HG03045 (cell line): ENCODE measurements around the gene ATP5F1D.

ENCODE experiments used
- ATAC-seq: cut with Tn5 transposase; IDR thresholded peaks from one replicate; pipeline ENCODE4 v1.9.1; 2021; ENCODE audit warnings: mild to moderate bottlenecking, moderate library complexity; ENCODE audit not compliant: unreplicated experiment

The ATP5F1D gene

DNA sequence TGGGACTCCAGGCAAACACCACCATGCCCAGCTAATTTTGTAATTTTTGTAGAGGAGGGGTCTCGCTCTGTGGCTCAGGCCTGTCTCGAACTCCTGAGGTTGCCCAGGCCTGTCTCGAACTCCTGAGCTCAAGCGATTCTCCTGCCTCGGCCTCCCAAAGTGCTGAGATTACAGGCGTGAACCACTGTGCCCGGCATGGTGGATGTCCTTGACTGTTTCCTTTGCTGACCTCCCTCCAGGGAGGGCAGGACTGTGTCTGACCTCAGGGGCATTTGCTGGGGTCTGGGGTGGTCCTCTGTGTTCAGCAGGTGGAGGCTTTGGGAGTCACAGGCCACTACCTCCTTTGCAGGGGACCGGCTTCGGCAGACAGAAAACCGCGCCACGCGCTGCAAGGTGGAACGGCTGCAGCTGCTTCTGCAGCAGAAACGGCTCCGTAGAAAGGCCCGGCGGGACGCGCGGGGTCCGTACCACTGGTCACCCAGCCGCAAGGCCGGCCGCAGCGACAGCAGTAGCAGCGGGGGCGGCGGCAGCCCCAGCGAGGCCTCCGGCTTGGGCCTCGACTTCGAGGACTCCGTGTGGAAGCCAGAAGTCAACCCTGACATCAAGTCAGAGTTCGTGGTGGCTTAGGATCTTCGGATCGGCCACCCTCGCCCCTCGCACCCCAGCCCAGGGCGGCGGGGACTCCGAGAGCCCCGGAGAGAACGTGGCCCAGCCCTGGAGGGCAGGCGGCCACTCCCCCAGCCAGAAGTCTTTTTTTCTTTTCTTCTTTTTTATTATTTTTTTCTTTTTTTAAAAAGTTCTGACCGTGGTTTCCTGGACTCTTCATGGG lies 15.3 kb downstream of the ATP5F1D start:
- ATAC-seq = no peak

DNA sequence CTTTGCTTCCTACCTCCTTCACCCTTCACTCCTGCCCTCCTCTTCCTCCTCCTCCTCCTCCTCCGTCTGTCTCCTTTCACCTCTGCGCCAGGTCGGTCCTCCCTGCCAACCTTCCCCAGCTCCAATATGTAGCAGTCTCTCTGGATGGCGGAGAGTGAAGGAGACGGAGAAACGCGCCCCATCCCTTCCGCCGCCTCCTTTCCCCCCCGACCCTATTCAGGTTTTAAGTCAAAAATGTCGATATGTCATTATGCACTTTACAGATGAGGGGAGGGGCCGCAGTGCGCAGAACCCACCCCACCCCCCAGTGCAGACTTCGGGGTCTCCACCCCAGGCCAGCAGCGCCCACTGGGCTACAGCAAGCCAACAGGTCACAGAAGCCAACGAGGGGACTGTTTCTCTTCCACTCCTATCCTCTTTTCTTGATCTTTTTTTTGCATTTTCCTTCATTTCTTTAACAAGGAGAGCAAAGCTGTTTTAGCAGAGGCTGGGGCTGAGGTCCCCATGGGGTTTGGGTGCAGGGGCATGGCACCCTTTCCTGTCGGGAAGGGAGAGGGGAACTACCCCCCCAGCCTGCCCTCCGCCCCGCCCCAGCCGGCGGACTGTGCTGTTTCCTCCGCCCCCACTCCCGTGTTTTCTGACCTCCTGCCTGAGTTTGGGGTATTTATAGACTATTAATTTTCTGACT lies 16.1 kb downstream of the ATP5F1D start:
- no peak for ATAC-seq

DNA sequence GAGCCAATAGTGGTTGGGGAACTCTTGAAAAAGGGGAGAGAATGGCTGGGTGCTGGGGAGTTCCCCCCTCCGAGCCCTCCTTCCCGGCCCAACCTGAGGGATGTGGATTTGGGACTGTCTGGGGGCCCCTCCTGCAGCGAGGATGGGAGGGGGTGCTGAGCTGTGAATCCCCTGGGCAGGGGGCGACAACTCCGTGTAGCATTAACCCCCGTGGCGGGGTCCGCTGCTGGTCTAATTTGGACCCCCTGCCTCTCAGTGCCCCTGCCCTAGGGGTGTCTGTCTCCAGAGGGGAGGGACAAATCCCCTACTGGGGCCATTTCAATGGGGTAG lies 16.6 kb downstream of the ATP5F1D start:
- ATAC-seq = no peak

DNA sequence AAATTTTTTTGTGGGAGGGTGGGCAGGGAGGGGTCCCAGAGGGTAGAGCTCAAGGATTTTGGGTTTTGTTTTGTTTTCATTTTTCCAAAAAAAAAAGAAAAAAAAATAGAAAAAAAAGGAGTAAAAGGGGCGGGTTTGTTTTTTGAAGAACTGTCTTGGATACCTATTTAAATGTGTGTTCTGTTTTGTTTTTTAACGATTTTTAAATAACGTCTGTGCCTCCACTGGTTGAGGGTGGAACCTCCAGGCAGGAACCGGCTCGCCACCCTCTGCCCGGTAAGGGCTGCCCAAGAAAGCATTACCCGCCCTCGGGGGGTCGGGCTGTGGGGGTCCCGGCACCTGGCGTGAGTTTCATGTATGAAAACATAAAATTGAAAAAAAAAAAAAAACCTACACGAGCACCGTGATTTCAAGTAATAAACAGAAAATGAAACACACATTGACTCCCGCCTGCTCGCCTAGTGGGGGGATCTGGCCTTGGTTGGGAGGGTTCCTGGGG lies 17.2 kb downstream of the ATP5F1D start:
- no peak for ATAC-seq

DNA sequence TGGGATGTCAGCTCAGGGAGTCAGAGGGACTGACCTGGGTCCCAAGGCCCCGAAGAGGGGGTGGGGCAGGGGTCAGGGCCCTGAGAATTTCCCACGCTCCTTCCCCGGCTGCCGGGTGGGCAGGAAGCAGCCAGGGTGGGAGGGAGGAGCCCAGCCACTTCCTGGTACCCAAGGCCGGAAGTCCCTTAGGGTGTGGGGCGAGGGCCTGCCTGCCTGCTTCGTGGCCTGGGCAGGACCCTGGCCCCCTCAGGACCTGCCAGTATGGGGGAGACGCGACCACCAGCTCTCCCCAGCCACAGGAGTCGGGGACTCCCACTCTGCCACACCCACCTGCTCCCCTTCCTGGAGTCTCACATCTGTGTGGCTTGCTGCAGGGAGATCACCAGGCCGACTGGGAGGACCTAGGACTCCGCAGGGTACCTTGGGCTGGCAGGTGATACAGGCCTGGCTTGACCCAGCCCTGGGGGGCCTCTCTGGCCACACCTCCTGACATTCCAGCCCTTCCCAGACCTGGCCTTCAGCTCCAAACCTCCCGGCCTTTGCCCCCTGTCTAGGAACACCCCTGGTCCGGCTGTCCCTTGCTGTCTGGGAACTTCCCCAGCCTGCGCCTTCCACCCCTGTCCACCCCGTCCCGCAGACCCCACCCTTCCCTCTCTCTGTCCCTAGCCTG lies 17.8 kb downstream of the ATP5F1D start:
- ATAC-seq = peak; percentile 25

DNA sequence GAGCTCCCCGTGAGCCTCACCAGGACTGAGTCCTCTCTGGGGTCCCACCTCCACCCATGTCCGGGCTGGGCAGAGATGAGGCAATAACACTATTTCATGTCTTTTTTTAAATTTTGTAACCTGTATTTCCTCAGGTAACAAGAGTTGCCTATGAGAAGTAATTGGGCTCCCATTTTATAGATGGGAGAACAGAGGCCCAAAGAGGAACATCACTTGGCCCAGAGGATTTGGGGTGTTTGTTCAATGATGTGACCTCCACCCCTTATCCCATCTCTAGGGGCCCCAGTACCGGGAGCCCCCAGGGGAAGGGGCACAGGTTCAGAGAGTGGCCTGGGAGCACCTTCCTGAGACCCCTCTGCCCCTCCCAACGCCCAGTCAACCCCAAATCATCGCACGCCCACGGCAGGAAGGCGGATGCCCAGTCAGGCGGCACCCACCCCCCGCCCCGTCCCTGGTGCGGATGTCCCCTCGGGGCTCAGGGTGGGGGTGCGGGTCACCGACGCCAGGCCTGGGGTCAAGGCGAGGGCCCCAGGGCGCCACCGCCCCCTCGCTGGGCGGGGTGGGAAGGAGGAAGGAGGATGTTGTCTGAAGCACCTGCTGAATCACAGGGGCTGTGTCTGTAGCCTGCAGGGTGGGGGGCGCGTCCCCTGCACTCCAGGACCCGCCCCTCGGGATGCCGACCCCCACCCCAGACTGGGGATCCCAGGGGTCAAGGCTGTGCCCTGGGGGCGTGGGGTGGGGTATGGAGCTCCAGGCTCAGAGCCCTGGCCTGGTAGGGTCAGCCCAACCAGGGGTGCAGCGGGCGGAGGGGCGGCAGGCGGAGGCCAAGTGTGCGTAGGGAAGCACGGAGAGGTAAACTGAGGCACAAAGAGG lies 18.6 kb downstream of the ATP5F1D start:
- ATAC-seq = peak; percentile 3

DNA sequence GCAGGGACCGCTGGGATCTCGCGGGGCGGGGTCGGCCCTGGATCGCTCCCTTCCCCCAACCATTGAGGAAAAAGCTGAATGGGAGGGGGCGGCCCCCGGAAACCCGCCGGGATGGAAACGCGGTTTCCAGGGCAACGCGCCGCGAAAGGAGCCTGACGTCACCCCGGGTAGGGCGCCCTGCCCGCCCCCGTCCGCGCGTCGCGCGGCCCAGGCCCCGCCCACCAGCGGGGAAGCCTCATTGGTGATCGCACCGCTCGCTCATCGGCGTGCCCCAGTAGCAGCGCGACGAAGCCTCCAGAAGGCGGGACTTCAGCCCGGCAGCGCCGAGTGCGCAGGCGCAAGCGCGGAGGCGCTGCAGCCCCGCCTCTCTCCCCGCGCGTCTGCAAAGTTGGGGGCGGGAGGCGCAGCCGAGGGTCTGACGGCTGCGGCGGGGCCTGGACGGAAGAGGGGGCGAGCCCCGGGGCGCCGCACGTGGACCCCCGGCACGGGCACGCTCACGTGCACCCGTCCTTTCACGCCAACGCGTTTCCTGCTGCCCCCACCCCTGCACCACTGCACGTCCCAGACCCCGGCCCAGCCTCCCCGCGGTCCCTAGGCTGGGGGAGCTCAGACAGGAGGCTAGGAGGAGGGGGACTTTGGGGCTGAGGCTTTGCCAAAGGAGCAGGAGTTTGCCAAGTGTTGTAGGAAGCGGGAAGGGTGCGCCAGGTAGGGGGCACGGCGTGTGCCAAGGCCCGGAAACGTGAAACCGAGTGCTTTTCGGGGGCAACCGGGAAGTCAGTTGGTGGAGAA lies 19.4 kb downstream of the ATP5F1D start:
- ATAC-seq = peak; percentile 65

DNA sequence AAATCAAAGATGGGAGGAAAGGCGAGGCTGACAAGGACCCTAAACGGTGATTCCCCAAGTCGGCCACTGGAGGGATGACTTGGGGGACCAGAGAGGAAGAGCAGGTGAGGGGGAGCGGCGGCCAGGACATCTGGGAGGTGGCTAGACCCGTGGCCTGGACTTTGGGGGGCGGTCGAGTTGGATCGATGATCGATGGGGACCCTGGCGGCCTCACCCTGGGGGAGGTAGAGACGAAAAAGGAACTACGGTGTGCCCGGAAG lies 19.9 kb downstream of the ATP5F1D start:
- no peak for ATAC-seq

DNA sequence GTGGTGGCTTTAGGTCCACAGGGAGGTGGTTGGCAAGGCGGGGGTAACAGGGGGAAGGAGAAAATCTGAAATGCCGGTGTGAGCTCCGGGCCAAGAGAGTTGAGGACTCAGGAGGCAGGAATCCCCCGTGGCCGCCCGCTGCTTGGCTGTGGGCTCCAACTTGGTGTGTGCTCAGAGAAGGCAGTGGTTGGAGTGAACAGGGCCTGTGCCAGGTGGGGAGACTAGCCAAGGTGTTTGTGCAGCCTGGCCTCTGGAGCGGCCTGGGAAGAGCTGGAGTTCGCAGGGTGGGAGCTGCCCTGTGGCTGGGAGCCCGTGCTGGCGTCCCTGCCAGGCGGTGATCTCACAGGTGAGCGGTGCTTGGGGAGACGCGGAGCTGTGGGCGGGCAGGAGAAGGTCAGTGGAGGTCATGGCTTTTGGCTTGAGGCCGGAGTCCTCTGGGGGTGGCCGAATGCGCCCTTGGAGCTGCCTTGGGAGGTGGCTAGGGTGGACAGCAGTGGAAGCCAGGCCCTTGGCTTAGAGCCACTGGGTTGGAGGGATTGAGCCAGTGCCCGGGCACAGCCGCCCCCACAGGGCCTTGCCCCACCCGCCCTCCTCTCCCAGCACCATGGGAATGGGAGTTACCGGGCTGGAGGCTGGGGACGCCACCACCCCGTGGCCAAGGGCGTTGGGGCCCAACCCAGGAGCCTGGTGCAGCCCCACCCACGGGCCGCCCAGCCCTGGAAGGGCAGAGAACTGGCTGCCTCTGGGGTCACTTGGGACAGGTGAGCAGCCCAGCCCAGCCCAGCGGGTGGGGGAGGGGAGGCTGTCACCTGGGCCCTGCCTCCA lies 20.5 kb downstream of the ATP5F1D start:
- no peak for ATAC-seq

DNA sequence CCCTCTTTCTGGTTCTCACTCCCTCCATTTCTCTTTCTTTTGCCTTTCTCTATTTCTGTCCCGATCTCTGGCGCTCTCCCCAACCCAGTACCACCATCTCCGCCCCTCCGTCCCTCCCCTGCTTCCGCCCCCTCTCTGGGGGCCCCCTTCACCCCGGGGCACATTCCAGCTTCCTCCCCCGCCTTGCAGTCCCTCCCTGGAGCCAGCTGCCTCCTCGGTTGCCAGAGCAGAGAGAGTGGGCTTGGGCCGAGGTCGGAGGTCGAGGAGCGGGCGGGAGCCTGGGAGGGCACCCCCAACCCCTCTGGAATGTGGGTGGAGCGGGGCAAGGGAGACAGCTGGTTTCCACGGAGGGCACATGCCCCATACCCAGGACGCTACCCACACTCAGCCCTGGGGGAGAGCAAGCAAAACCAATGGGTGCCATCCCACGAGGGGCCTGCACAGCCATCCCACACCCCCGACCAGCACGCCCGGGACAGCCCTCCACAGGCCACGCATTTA lies 21.1 kb downstream of the ATP5F1D start:
- no peak for ATAC-seq

DNA sequence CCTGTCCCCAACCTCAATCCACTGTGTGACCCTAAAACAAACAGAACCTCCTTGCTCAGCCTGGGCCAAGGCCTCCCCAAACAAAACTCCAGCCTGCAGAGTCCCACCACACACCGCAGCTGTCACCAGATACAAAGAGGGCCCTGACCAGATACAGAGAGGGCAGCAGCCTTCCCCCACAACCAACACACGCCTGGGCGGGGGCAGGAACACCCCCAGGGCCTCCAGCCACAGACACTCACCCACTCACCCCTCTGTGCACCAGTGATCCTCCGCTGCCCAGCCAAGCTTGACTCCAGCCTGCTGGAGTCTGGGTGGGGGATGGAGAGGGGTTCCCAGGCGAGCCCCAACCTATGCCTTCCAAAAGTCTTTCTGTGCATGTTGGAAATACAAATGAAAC lies 21.6 kb downstream of the ATP5F1D start:
- ATAC-seq = no peak

DNA sequence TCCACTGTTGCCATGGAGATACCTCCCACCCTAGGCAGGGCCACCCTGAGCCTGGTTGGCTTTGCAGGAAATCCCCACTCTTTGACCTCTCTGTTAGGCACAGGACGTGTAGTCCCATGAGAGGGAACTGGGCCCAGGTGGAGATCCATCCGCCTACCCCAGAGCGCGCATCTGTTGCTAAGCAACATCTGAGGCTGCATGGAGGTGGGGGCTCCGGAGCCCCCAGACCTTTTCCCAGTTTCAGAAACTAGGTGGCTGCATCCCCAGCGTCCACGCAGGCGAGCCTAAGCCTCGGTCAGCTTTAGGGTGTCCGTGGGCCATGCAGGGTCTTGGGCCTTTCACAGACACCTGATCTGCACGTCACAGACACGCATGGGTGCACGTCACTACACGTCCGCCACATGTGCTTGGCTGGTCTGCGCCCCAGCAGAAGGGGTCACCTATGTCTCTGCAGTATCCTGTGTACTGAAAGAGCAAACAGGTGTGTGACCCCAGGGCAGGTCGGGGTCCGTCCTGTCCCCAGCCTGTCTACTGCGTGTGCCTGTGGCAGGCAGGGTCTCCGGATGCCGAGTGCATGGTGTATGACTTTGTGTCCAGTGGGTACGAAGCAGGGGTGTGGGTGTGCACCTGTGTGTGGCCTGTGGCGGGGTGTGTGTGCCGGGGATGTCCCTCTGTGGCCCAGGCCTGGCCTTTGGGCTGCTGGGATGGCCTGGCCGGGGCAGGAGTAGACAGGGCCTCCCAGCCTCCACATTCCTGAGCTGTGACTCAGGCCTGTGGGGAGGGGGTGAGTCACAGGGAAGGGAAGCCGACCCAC lies 23.5 kb downstream of the ATP5F1D start:
- ATAC-seq = no peak

DNA sequence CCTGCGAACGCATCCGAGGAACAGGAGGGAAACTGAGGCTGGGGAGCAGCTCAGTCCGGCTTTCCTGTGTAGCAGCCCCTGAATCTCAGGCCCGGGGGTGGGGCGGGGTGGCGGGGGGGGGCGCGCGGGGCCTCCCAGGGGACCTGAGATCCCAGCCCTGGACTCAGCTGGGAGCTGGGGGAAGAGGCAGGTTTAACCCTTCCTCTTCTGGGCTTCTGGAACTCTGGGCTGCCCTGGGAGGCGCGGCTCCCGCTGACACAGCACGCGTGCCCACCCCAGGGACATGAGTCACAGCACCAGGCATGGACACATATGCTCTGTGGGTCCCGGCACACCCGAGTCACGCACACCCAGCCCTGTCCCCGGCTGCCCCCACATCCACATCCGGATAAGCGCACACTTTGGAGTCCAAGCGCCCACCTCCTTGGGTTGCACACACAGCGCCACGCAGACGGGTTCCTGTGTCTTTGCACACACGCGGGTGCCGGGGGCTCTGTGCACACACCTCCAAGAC lies 24.1 kb downstream of the ATP5F1D start:
- ATAC-seq = no peak

DNA sequence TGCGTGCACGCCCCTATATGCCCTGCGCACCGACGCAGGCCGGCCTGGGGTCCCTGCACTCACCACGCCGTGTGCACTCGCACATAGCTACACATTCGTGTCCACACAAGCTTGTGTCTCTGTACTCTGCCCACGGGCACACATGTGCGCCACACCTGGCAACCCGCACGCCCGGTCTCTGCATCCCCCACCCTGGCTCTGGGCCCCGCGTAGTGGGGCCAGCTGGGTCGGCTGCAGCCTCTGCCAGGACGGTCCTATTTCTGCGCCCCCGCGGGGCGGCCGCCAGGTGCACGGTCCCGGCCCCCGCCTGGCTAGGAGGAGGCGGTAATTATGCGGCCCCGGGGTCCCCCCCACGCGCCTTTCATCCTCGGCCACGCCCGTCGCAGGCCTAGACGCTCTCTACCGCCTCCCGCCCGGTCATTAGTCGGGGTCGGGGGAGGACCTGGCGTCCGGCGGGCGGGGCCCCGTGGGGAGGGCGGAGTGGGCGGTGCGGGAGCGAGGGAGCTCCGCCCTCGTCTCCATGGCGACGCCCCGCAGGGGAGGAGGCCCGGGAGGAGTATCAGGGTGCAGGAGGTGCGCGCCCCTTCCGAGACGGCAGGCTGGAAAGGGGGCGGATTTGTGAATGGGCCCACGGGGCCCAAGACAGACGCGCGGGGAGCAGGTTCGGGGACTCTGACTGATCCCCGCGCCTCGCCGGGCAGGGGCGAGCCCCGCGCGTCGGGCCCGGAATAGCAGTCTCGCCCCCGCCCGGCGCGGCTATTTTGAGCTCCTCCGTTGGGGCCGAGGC lies 24.8 kb downstream of the ATP5F1D start:
- peak; percentile 31 for ATAC-seq

DNA sequence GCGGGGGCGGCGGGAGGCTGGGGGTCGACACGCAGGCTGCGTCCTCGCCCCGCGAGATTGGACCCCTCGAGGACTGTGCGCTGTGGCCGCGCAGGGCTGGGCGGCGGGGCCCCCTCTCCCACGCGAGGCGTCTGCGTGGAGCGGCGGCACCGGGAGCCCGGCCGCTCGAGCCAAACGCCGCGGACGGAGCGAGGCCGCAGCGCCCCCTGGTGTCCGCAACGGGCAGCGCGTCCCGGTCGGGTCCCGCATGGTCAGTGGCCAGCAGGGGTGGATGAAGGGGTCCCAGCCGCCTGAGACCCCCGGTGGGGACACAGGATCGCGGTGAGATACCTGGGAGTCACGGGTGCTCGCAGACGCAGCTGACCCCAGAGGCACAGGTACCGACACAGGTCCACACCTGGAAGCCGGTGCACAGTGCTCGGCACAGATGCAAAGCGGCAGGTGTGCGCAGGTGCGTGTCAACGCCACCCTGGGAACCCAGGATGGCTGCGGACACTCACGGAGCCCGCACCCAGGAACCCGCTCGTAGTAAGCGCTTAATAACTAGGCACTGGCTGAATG lies 25.4 kb downstream of the ATP5F1D start:
- ATAC-seq = peak; percentile 22

DNA sequence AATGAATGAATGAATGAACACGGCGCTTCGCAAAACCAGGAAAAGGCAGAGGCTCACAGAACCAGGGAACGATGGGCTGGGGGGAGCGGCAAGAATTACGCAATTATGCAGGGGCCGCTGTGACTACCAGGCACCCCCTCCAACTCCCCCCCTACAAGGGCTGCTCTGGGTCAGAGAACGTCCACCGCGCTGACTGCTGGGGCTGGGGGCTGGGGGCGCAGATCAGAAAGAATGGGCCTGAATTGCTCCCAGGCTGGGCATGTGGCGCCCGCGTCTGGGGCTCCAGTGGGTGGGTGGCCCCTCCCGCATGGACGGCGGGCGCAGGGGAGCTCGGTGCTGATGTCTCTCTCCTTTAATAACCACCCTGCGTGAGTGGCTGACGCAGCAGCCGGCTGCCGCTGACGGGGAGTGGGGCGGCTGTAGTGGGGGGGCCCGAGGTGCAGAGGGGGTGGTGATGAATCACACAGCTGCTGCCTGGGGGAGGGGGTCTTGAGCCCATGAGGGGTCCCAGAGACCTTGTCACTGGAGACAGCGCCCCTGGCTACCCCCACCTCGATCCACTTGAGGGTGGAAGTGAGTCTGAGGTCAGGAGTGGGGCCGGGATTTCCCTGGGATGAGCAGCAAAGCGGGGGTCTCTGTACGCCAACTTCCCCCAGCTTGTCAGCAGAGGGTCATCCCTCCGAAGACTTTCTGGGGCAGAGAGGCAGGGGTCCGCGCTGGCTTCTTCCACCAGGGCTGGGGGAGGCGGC lies 26.1 kb downstream of the ATP5F1D start:
- no peak for ATAC-seq
